HUES48 (cell line): Measurements from ENCODE around the gene GBGT1.

Experiments used
- H3K27ac ChIP-seq: one replicate; pipeline ENCODE4 v1.7.0; 2013; ENCODE audit warnings: low read depth, low read length, inconsistent platforms
- H3K27me3 ChIP-seq: 2 replicates; pipeline ENCODE4 v1.6.1; 2013; ENCODE audit warnings: mild to moderate bottlenecking, low read length; ENCODE audit not compliant: control insufficient read depth, insufficient read depth
- H3K36me3 ChIP-seq: 2 replicates; pipeline ENCODE4 v1.6.1; 2013; ENCODE audit warnings: low read length; ENCODE audit not compliant: control insufficient read depth, insufficient read depth
- H3K4me1 ChIP-seq: 2 replicates; pipeline ENCODE4 v1.6.1; 2013; ENCODE audit warnings: mild to moderate bottlenecking, low read length; ENCODE audit not compliant: control insufficient read depth, insufficient read depth
- H3K4me3 ChIP-seq: 2 replicates; pipeline ENCODE4 v1.5.1; 2013; ENCODE audit warnings: mild to moderate bottlenecking, low read depth, low read length
- H3K9ac ChIP-seq: 2 replicates; pipeline ENCODE4 v1.6.1; 2013; ENCODE audit warnings: mild to moderate bottlenecking, low read depth, low read length, moderate library complexity
- H3K9me3 ChIP-seq: 2 replicates; pipeline ENCODE4 v1.6.1; 2013; ENCODE audit warnings: low read length; ENCODE audit not compliant: control insufficient read depth, insufficient read depth

The GBGT1 gene

DNA sequence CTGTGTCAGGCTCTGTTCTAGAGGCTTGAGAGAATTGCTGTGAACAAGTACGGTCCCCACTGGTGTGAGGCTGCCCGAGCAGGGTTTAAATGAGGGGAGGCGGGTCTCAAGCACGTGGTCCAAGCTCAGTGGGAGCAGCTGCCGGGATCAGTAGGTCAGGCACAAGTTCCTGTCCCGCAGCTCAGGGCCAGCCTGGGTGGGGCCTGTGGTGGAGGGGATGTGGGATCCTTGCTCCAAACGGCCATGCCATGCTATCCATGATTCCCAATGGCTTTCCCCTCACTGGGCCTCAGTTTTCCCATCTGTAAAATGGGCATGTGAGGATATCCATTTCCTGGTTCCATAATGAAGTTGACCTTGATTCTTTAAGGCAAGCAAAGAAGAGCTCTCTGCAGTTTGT is 28.3 kb upstream of the GBGT1 start:
- Histone ChIP-seq H3K27ac (no peak overlapping the region), H3K9ac (no peak overlapping the region), H3K9me3 (no peaks in the 10 kb centered on the region), H3K36me3 (no peaks in the 10 kb centered on the region), H3K4me3 (no peak overlapping the region), H3K27me3 (peaks cover 8% of the 10 kb centered on the region), H3K4me1 (no peaks in the 10 kb centered on the region)

DNA sequence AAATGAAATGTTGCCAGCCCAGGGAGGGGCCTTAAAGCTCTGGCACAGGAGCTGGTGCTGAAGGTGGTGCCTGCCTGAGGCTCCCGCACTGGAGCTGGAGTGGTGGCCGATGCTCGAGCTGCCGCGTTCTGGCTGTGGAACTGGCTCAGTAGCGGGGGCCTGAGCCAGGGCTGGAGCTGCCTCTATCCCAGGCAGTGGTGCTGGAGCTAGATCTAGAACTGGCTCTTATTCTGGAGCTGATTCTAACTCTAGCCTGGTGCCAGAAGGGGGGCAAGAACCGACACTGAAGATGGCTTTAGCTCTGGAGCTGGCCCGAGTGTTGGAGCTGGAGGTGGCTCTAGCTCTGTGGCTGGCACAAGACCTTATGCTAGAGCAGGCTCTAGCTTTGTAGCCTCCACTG is 26.1 kb upstream of the GBGT1 start:
- H3K4me1 ChIP-seq: no peaks in the 10 kb centered on the region
- H3K9me3 ChIP-seq: no peaks in the 10 kb centered on the region
- no peak overlapping the region for H3K27ac ChIP-seq
- no peaks in the 10 kb centered on the region for H3K36me3 ChIP-seq
- no peak overlapping the region for H3K4me3 ChIP-seq
- H3K9ac ChIP-seq: no peak overlapping the region
- peaks cover 13% of the 10 kb centered on the region for H3K27me3 ChIP-seq

DNA sequence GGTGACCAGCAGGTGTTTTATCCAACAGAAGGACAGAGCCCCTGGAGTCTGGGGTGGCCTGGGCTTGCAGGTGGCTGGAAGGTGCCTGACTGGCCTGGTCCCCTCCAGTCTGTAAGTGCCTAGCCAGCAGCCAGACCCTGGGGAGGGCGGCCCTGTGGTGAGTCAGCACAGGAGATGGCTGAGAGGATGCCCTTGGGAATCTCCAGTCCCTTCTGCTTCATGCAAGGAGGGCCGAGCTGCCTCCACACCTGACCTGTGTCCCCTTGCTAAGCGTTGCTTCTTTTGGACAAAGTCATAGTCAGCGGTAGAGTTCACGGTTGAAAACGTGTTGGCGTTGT is 25.1 kb upstream of the GBGT1 start:
- Histone ChIP-seq H3K4me3 (no peak overlapping the region), H3K27ac (no peak overlapping the region), H3K27me3 (peaks cover 13% of the 10 kb centered on the region), H3K9ac (no peak overlapping the region), H3K4me1 (no peaks in the 10 kb centered on the region), H3K9me3 (no peaks in the 10 kb centered on the region), H3K36me3 (no peaks in the 10 kb centered on the region)

DNA sequence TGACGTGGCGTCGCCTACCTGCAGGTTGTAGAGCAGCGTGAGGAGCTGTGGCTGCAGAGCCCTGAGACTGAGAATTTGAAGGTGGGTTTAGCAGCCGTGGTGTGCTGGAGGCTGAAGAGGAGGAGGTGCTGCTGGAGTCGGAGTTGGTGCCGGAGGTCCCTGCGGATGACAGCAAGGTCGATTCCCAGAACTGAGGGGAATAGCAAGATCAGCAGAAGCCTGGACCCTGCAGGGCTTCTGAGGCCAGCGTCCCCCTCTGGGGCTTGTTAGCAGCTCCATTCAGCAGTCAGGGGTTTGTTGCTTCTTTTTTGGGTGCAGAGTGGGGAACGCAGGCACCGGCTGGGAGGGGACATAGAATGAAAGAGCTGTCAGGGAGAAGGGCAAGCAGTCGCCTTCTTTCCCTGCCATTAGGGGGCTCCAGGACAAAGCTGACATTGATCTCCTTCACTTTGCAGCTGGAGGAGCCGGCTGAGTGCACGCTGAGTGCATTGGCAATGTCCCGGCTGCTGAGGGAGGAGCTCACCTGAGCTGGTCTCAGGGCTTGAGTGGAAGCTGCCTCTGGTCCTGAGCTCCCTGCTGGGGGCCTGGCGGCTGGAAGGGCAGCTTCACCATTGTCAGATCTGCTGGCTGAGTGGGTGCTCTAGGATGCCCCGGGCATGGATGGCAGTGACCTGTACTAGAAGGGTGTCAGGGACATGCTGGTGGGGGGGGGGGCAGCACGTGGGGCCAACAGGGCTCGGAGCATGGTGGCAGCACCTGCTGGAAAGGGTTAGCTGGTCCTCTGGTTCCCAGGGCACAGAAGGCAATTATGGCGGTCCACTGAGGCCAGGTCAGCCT is 24.5 kb upstream of the GBGT1 start:
- Histone ChIP-seq H3K27me3 (peaks cover 13% of the 10 kb centered on the region), H3K27ac (no peak overlapping the region), H3K9ac (no peak overlapping the region), H3K9me3 (no peaks in the 10 kb centered on the region), H3K4me1 (no peaks in the 10 kb centered on the region), H3K36me3 (no peaks in the 10 kb centered on the region), H3K4me3 (no peak overlapping the region)

DNA sequence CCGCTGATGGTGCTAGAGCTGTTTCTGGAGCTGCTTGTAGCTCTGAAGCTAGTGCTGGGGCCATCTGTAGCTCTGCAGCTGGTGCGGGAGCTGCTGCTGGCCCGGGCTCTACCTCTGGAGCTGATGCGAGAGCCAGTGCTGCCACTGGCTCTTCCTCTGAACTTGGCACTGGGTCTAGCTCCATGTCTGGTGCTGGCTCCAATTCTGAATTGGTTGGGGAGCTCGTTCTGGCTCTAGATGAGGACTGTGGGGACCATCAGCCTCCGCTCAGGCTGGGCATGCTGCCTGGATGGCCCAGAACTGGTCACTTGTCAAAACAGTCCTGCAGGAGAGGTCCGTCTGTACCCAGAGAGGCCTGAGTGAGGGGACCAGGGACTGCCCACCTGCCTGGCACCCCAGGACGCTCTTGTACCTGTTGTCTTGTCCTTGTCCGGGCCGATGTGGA is 23.9 kb upstream of the GBGT1 start:
- H3K9ac ChIP-seq: no peak overlapping the region
- H3K36me3 ChIP-seq: no peaks in the 10 kb centered on the region
- peaks cover 13% of the 10 kb centered on the region for H3K27me3 ChIP-seq
- H3K4me1 ChIP-seq: no peaks in the 10 kb centered on the region
- H3K27ac ChIP-seq: no peak overlapping the region
- no peaks in the 10 kb centered on the region for H3K9me3 ChIP-seq
- H3K4me3 ChIP-seq: no peak overlapping the region

DNA sequence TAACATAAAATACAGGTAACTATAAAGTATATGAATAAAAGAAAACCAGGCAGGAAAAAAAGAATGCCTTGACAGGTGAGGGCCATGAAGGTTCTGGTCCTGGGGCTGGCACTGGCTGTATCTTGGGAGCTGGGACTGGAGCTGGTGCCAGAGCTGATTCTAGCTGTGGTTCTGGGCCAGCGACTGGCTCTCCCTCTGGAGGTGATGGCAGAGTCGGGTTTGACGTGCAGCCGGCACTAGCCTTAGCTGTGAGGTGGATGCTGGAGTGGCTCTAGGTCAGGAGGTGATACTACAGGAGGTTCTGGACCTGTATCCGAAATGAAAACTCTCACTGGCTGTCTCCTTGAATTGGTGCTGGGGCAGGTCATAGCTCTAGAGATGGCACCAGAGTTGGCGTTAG is 23.0 kb upstream of the GBGT1 start:
- peaks cover 13% of the 10 kb centered on the region for H3K27me3 ChIP-seq
- no peak overlapping the region for H3K9ac ChIP-seq
- H3K4me3 ChIP-seq: no peak overlapping the region
- H3K9me3 ChIP-seq: no peaks in the 10 kb centered on the region
- H3K27ac ChIP-seq: no peak overlapping the region
- no peaks in the 10 kb centered on the region for H3K4me1 ChIP-seq
- H3K36me3 ChIP-seq: no peaks in the 10 kb centered on the region

DNA sequence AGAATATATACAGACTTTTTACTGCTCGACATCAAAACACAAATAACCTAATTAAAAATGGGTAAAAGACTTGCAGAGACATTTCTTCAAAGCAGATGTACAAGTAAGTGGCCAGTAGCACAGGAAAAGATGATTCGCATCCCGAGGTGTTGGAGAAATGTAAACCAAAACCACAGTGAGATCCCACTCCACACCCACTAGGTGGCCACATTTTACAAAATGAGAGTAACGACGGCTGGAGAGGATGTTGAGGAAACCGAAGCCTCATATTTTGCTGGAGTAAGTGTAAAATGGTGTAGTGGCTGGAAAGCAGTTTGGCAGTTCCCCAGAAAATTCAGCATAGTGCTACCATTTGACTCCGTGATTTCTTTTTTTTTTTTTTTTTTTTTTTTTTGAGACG is 21.3 kb upstream of the GBGT1 start:
- Histone ChIP-seq H3K4me3 (no peak overlapping the region), H3K27ac (no peak overlapping the region), H3K9ac (no peak overlapping the region), H3K9me3 (no peaks in the 10 kb centered on the region), H3K27me3 (peaks cover 13% of the 10 kb centered on the region), H3K36me3 (no peaks in the 10 kb centered on the region), H3K4me1 (no peaks in the 10 kb centered on the region)

DNA sequence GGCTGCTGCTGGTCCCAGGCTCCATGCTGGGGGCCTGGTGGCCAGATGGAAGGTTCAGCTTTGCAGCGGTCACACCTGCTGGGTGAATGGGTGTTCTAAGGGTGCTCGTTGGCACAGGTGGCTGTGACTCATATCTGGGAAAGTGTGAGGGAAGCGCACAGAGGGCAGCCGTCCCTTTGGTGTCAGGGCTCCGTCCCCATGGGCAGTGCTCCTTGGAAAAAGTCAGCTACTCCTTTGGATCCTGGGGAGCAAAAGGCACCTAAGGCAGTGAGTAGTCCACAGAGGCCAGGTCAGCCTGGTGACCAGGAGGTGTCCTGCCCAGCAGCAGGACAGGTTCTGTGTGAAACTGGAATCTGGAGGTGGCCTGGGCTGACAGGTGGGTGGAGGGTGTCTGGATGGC is 18.4 kb upstream of the GBGT1 start:
- Histone ChIP-seq H3K27ac (no peak overlapping the region), H3K9me3 (no peaks in the 10 kb centered on the region), H3K9ac (no peak overlapping the region), H3K4me3 (no peak overlapping the region), H3K36me3 (no peaks in the 10 kb centered on the region), H3K4me1 (no peaks in the 10 kb centered on the region), H3K27me3 (peaks cover 6% of the 10 kb centered on the region)

DNA sequence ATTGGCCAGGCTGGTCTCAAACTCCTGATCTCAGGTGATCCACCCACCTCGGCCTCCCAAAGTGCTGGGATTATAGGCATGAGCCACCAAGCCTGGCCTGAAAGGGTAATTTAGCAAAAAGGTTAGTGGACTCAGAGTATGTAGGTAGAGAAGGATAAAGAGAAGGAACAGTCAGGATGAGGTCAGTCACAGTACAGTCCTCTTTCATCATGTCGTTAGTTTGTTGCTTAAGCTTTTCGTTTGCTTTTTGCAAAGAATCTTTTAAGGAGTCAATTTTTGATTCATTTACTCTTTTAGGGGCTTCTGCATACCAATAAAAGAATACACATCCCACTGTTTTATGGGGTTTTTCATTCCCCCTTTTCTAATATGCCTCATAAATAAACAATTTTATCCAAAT is 17.8 kb upstream of the GBGT1 start:
- H3K27ac ChIP-seq: no peak overlapping the region
- H3K4me1 ChIP-seq: no peaks in the 10 kb centered on the region
- H3K27me3 ChIP-seq: no peaks in the 10 kb centered on the region; the same call in 1 of the 2 replicates
- no peak overlapping the region for H3K4me3 ChIP-seq
- no peaks in the 10 kb centered on the region for H3K36me3 ChIP-seq
- H3K9ac ChIP-seq: no peak overlapping the region
- no peaks in the 10 kb centered on the region for H3K9me3 ChIP-seq

DNA sequence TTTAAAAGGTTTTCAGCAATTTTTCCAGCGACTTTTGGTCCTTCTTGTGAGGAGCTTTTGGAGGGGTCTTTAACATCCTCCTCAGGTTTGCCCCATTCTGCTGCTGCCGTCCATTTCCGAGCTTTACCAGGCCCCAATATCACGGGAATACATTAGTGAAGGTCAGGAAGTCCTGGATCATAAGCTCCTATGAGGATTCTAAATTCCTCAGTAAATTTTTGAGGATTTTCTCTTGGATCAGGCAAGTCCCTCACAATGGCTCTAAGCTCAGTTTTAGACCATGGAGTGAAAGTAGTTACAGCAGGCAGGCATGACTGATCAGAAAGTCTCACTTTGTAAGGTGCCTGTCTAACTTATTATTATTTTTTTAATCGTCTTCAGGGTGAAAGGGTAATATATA is 17.2 kb upstream of the GBGT1 start:
- no peak overlapping the region for H3K4me3 ChIP-seq
- H3K9me3 ChIP-seq: no peaks in the 10 kb centered on the region
- H3K36me3 ChIP-seq: no peaks in the 10 kb centered on the region
- H3K4me1 ChIP-seq: no peaks in the 10 kb centered on the region
- H3K27me3 ChIP-seq: no peaks in the 10 kb centered on the region; the same call in 1 of the 2 replicates
- H3K27ac ChIP-seq: no peak overlapping the region
- no peak overlapping the region for H3K9ac ChIP-seq

DNA sequence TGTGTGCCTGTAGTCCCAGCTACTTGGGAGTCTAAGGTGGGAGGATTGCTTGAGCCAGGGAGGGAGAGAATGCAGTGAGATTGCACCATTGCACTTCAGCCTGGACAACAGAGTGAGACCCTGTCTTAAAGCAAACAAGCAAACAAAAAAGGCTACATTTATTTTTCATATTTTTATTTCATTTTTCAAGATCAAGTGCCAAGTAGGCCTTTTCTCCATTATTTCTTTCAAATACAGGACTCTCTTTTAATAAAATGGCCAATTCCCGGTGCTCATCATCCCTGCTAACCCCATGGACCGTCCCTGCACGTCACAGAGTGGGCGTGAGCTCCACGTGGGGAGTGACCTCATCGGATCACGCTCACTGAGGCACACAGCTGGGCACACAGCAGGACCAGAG is 9.3 kb upstream of the GBGT1 start:
- Histone ChIP-seq H3K27me3 (no peaks in the 10 kb centered on the region; the same call in none of the 2 replicates), H3K9ac (no peak overlapping the region), H3K36me3 (no peaks in the 10 kb centered on the region), H3K27ac (no peak overlapping the region), H3K4me1 (no peaks in the 10 kb centered on the region), H3K9me3 (no peaks in the 10 kb centered on the region), H3K4me3 (no peak overlapping the region)
